Fibroblast of pulmonary artery (primary cell): ENCODE measurements around the gene SLC39A9.

Source experiments
- DNase-seq: peaks from one replicate; pipeline ENCODE4 v3.0.0-alpha.2; 2010; ENCODE audit warnings: low read depth
- H3K4me3 ChIP-seq: replicated peaks from 2 replicates; pipeline ENCODE4 v1.5.1; 2011; ENCODE audit warnings: low read depth, mild to moderate bottlenecking, control low read depth, low read length, moderate library complexity
- TF ChIP-seq, protein P1 (sequence below): IDR thresholded peaks from 2 replicates; pipeline ENCODE4 v1.5.1; 2011; ENCODE audit warnings: mild to moderate bottlenecking, control low read depth, low read length, inconsistent platforms; ENCODE audit errors: missing control alignments

Gene SLC39A9

DNA sequence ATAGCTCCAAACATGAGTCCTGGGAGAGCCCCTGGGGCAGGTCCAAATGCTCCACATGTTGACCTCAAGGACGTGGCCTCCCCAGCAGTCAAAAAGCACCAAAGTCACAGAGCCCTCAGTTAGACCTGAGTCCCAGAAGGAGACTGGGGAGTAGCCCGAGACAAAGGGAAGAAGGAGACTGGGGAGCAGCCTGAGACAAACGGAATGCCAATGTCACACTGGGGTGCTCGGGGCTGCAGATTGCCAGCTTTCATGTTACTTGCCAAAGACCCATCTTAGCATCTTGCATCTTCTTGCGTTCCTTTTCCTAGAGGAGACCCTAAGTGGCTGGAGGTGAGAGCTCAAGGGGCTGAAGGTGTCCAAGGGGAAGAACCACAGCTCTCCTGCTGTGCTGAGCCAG is 100.9 kb downstream of the SLC39A9 start:
- no peak overlapping the region for H3K4me3 ChIP-seq
- TF ChIP-seq, protein P1, sequence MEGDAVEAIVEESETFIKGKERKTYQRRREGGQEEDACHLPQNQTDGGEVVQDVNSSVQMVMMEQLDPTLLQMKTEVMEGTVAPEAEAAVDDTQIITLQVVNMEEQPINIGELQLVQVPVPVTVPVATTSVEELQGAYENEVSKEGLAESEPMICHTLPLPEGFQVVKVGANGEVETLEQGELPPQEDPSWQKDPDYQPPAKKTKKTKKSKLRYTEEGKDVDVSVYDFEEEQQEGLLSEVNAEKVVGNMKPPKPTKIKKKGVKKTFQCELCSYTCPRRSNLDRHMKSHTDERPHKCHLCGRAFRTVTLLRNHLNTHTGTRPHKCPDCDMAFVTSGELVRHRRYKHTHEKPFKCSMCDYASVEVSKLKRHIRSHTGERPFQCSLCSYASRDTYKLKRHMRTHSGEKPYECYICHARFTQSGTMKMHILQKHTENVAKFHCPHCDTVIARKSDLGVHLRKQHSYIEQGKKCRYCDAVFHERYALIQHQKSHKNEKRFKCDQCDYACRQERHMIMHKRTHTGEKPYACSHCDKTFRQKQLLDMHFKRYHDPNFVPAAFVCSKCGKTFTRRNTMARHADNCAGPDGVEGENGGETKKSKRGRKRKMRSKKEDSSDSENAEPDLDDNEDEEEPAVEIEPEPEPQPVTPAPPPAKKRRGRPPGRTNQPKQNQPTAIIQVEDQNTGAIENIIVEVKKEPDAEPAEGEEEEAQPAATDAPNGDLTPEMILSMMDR: no peak

DNA sequence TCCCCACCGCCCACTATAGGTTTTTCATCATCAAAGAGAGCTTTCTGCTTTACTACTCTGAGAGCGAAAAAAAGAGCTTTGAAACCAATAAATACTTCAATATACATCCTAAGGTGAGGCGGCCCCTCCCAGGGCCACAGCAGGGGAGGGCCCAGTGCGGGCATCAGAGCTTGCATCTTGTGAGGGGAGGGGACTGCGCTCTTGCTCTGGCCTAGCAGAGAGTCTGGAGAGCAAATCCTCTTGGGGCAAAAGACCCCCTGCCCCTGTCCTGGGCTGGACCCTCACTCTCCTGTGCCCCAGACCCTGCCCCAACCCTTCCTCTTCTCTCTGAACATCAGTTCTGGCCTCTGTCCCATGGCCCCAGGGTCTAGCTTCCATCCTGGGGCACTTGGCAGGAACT is 101.6 kb downstream of the SLC39A9 start:
- no peak overlapping the region for H3K4me3 ChIP-seq
- TF ChIP-seq, protein P1: no peak
- DNase-seq: no peak

More for the DNA sequence above, 100.9 kb downstream of the SLC39A9 start:
- no peak for DNase-seq

DNA sequence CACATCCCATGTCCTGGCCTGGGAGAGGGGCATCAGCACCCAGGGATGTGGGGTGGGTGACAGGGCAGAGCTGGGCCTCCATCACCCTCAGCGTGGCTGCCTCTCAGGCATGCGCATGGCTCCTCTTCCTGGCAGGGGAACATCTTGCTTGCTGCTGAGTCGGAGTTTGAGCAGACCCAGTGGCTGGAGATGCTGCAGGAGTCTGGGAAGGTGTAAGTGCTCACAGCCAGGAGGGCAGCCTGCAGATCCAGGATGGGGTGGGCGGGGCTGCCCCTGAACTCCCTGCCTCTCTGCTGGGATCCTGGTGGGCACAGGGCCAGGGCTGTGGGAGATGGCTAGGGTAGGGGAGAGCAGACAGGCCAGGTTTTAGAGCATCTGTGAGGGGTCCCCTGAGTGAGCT is 102.2 kb downstream of the SLC39A9 start:
- DNase-seq: no peak
- TF ChIP-seq, protein P1: no peak
- H3K4me3 ChIP-seq: no peak overlapping the region

DNA sequence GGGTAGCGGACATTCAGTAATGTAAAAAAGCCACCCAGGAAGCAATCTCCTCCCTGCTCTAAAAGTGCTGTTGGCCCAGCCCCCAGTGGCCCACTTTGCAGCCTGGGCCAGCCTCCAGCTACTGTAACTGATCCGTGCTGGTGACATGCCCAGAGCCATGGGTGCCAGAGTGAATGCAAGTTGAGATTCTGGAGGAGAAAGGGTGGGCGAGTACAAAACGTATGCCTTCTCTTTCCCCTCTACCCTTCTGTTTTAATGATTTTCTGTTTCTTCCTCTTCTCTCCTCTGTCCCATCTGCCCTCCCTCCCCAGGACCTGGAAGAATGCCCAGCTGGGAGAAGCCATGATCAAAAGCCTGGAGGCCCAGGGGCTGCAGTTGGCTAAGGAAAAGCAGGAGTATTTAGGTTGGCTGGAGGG is 102.9 kb downstream of the SLC39A9 start:
- TF ChIP-seq, protein P1: no peak
- peak; percentile 31 for DNase-seq
- H3K4me3 ChIP-seq: no peak overlapping the region

DNA sequence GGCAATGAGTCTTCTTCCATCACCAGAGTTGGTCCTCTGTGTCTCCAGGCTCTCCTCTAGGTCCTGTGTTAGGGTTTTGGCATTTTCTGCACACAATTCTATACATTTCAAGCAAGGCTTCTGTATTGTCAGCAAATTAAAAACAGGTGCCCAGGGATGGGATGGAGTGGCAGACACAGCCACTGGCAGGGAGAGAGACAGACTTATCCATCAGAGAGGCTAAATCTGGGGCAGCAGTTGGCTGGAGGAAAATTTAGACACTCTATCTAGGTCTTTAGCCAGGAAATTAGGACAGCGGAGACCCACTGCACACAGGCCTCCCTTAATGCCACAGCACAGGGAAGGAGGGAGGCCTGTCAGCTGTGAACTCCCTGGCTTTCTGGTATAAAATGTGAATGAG is 106.3 kb downstream of the SLC39A9 start:
- H3K4me3 ChIP-seq: no peak overlapping the region
- no peak for DNase-seq
- TF ChIP-seq, protein P1: no peak

DNA sequence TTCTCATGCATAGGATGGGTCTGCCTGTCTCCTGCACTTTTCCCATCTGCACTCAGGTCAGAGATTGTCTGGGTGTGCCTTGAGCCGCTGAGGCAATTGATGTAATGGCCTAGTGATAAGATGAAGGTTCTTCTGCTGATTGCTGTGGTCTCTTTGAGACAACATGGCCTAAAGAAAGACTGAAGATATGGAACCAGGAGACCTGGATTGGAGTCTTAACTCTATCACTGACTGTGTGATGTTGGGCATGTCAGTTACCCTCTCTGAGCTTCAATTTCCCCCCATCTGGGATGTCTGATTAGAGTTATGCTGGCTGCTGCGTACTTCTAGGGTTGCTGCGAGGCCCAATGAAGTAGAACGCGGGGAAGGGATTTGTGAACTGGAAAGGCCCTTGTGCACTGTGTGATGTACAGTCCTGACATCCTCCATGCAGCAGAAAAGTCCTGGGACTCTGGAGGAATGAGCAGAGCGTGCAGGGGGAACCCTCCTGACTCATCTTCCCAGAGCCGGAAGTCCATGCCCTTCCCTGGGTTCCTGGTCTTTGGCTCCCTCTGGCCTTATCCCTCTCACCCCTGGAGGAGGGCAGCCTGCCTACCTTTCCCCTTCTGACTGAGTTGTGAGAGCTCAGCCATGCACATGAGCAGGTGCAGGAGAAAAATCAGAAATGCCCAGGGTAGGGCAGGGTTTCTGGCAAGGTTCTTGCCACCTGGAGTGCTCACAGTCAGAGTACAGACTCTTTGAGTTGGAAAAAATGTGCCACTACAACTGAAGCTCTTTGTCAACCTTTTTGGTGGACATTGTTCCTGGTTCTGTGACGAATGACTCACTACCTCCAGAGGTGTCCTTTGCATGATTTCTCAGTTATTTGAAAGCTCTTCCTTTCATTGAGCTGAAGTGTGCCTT is 107.1 kb downstream of the SLC39A9 start:
- H3K4me3 ChIP-seq: no peak overlapping the region

More for the DNA sequence above, 107.1 kb downstream of the SLC39A9 start:
- TF ChIP-seq, protein P1: no peak
- DNase-seq: no peak
